ENCODE measurements around the gene CGB8.
"Not testable (repeated sequence)": the region's sequence is repeated elsewhere in the genome, so short reads cannot be mapped to it uniquely, and the experiment has no call there.

CGB8 gene

DNA sequence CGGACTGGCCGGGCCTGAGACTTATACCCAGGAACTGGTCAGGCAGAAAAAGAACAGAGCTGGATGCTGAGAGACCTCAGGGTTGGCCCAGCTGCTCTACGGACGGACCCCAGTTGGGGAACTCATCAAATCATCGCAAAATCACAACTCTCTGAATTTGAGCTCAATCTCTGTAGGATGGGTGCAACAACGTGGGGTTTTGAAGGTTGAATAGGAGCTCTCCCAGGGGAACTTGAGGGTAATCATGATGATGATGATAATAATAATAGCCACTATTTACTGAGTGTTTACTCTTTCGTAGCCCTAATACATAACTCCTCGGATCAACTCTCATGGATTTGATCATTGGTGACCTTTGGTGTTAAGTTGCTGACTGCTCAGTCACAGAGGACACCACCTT lies 18.6 kb downstream of the CGB8 start:
- DNase-seq (ENCODE audit: low spot score), result not testable (repeated sequence)

DNA sequence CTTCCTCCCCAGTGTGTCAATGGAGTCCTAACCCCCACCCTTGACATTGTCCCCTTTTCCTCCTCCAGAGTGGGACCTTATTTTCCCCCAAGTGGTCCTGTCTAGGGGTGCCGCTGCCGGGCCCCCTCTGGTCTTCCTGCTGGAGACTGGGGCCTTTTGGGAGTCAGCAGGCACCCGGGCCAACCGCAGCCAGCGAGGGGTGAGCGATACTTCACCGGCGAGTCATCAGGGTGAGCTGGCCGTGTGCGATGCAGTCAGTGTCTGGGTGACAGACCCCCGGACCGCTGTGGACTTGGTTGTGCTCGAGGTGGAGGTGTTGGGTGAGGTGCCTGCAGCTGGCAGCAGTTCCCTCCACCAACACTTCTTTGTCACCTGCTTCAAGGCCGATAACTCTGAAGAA lies 19.2 kb downstream of the CGB8 start:
- not testable (repeated sequence) for DNase-seq (ENCODE audit: low spot score)

- DNase-seq (ENCODE audit: low spot score), result not testable (repeated sequence)
Observed at GRCh38 chr19:49028686-49029085, 20.2 kb downstream of the CGB8 start.

DNA sequence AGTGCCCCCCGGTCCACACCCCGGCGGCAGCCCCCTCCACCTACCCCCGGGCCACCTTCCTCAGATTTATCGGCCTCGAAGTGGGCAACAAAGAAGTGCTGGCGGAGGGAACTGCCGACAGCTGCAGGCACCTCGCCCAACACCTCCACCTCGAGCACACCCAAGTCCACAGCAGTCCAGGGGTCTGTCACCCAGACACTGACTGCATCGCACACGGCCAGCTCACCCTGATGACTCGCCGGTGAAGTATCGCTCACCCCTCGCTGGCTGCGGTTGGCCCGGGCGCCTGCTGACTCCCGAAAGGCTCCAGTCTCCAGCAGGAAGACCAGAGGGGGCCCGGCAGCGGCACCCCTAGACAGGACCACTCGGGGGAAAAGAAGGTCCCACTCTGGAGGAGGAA lies 23.3 kb downstream of the CGB8 start:
- DNase-seq (ENCODE audit: low spot score), result not testable (repeated sequence)

- DNase-seq (ENCODE audit: low spot score), result not testable (repeated sequence)
Observed at GRCh38 chr19:49025088-49025487, 23.8 kb downstream of the CGB8 start.

GRCh38 chr19:49024233-49024632 lies 24.7 kb downstream of the CGB8 start, which contains the start of gene CGB3:
TSS of gene CGB3 (minus strand) at chr19:49024333. CDS start at chr19:49023971, 362 bp downstream.
- not testable (repeated sequence) for DNase-seq (ENCODE audit: low spot score)

GRCh38 chr19:49022116-49022515 lies 26.8 kb downstream of the CGB8 start:
- DNase-seq (ENCODE audit: low spot score), result no peak

GRCh38 chr19:49020931-49021895 lies 27.7 kb downstream of the CGB8 start:
- no peak for DNase-seq (ENCODE audit: low spot score)

DNA sequence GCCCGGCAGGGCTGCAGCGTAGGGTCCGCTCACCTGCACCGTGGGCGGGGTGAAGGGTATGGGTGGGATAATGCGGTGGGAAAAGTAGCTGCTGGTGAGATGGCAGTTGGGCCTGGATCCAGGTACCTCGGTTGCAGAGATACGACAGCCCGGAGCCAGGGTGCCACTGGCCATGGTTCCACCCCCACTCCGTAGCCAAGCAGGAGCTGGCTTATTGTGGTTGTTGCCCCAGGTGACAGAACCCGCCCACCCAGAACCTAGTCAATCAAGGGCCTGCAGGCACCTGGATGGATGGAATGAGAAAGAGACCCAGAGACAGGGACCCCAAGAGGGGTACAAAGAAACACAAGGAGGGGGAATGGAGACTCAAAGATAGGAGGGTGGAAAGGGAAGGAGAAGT lies 28.6 kb downstream of the CGB8 start:
- no peak for DNase-seq (ENCODE audit: low spot score)

GRCh38 chr19:49019242-49019932 lies 29.5 kb downstream of the CGB8 start:
- DNase-seq (ENCODE audit: low spot score), result peak; percentile 47

DNA sequence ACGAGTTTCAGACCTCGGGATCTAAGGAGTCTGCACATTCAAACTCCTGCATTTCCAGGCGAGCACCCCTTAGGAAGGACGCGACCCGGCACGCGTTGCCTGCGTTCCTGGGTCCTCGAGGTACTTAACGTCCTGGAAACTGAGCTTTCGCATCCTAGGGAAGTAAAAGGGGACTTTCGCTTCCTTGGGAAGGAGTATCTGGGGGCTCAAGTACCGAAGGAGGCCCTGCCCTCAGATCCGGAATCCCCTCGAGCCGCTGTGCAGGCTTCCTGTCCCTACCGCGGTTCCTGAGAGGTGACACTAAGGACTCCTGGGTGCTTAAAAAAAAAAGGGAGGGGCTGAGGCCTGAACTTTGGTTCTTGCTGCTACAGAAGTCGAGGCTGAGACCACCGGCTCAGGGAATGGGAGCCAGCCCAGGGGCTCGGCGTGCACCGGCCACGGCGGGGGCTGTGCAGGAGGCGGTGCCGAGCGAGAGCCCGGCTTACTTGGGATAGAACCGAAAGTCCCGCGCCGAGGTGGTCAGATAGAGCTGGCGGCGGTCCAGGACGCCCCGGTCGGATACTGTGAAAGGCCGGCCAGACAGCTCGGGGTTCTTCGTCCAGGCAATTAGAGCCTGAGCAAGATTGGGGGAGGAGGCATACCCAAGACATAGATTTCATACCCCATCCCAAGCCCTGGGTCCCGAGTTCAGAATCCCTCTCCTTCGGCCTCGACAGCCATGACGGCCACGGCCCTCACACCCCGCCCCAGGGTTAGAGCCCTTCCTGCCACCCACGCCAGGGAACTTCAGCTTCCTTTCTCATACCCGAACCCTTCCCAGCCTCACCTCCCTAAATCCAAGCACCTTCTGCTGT lies 30.3 kb downstream of the CGB8 start:
- DNase-seq (ENCODE audit: low spot score), result not testable (repeated sequence)

GRCh38 chr19:49017666-49018351 lies 31.1 kb downstream of the CGB8 start:
- DNase-seq (ENCODE audit: low spot score), result peak; percentile 88

DNA sequence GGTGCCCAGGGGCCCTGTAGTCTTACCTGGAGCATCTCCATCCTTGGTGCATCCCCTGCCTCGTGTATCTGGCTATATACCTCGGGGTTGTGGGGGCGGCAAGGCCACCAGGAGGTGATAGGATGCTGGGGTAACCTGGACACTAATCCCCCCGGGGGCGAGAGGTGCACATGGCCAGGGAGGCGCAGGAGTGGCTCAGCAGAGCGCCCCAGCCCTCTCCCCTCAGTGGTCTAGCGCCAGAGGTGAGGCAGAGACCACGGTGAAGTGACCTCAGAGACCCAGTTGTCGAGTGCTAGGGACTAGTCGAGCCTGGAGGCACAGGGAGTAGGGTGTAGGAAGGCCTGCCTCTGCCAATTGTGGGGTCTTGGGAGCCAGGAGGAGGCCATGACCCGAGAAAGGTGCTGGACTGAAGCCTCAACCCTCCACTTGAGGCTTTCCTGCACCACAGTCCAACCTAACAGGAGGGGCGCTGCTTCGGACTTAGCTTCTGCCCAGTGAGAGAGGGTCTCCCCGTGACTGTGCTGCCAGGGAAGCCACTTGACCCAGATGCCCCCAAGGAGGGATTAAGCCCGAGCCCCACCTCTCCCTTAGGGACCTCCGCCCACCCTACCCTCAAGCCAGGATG lies 31.8 kb downstream of the CGB8 start, which contains the start of gene LHB:
Gene LHB (minus strand): TSS at position 51 of the 625 bp plus-strand sequence. CDS start 10 bp downstream, at position 41.
- DNase-seq (ENCODE audit: low spot score), result no peak

GRCh38 chr19:49016067-49016839 lies 32.7 kb downstream of the CGB8 start:
- no peak for DNase-seq (ENCODE audit: low spot score)

- DNase-seq (ENCODE audit: low spot score), result no peak
Observed at GRCh38 chr19:49014870-49015255, 34.0 kb downstream of the CGB8 start.

DNA sequence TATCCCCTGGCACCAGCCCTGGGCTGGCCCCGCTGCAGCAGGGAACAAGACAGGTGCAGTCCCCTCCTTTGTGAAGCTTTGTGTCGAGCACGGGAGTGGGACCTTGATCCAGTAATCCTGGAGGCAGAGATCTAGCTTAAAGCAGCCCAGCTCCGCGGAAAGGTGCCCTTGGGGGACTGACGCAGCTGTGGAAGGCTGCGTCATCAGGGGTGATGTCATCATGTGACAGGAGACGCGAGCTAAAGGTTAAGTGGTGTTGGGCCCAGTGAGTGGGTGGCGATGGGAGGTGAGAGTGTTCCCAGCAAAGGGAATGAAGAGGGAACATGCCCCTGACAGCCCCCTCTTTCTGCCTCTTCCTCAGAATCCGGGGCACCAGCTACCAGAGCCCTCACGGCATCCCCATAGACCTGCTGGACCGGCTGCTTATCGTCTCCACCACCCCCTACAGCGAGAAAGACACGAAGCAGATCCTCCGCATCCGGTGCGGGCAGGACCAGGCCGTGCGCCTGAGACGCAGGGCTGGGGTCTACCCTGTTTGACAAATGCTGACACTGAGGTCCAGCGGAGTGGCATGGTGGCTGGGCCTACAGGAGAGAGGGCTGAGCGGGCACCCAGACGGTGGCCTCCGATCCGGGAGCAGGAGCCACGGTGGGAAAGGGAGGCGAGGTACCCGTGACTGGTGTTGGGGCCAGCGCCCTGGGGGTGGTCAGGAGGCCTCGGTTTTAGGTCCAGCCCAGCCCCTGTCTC lies 34.6 kb downstream of the CGB8 start:
- DNase-seq (ENCODE audit: low spot score), result no peak

DNA sequence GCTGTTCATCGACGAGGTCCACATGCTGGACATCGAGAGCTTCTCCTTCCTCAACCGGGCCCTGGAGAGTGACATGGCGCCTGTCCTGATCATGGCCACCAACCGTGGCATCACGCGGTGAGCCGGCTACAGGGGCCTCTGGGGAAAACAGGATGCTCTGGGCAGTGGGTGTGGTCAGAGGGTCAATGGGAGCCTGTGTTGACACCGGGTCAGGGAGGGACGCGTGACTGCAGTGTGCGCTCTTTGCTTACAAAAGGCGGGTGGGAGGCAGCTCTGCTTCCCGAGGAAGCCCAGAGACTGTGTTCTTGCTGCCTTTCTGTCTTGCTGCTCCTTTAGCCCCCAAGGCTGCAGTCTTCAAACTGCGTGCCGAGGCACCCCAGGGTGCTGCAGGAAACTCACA lies 37.7 kb downstream of the CGB8 start:
- DNase-seq (ENCODE audit: low spot score), result no peak

GRCh38 chr19:49010453-49010852 lies 38.5 kb downstream of the CGB8 start:
- no peak for DNase-seq (ENCODE audit: low spot score)

DNA sequence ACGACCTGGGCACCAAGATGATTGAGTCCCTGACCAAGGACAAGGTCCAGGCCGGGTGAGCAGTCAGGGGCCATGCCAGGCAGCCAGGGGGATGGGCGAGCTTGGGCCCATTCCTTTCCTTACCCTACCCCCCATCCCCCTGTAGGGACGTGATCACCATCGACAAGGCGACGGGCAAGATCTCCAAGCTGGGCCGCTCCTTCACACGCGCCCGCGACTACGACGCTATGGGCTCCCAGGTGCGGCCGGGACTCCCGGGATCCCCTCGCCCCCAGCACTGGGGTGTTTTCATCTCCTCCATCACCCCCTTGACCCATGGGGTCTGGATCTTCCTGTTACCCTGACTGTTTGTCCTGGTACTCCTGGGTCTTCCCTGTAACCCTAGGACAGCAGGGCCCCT lies 39.1 kb downstream of the CGB8 start:
- DNase-seq (ENCODE audit: low spot score), result no peak

Data from hepatic stellate cell (primary cell).